ENCODE data around the gene ACTR3. TPM values are rescaled to one million over a fixed set of nuclear protein-coding genes. Genes with fewer than 3 reads are reported as not detected.

The ACTR3 gene
- total RNA-seq, 4 donors from 2014 or later: 94.6 to 127 (median 115) TPM

GRCh38 chr2:113886479-113887008 is 3.3 kb upstream of the ACTR3 start:
- H3K27ac ChIP-seq: peak overlapping the region; percentile 15
- no peak for TF ChIP-seq EP300 (IDR thresholded peaks at IDR 0.05)
- TF ChIP-seq, protein P1, sequence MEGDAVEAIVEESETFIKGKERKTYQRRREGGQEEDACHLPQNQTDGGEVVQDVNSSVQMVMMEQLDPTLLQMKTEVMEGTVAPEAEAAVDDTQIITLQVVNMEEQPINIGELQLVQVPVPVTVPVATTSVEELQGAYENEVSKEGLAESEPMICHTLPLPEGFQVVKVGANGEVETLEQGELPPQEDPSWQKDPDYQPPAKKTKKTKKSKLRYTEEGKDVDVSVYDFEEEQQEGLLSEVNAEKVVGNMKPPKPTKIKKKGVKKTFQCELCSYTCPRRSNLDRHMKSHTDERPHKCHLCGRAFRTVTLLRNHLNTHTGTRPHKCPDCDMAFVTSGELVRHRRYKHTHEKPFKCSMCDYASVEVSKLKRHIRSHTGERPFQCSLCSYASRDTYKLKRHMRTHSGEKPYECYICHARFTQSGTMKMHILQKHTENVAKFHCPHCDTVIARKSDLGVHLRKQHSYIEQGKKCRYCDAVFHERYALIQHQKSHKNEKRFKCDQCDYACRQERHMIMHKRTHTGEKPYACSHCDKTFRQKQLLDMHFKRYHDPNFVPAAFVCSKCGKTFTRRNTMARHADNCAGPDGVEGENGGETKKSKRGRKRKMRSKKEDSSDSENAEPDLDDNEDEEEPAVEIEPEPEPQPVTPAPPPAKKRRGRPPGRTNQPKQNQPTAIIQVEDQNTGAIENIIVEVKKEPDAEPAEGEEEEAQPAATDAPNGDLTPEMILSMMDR (IDR thresholded peaks at IDR 0.05): no peak
- H3K36me3 ChIP-seq: no peaks in the 10 kb centered on the region
- 55% methylated on average over 2 of the region's 2 CpGs for WGBS
- H3K9me3 ChIP-seq: no peaks in the 10 kb centered on the region
- DNase-seq (ENCODE audit: low spot score in 2 of 2): no peak
- no peak overlapping the region for H3K4me3 ChIP-seq
- H3K4me1 ChIP-seq: peaks cover 37% of the 10 kb centered on the region
- no peaks in the 10 kb centered on the region for H3K27me3 ChIP-seq

- DNase-seq (ENCODE audit: low spot score in 2 of 2): no peak
- H3K27ac ChIP-seq: peak overlapping the region; percentile 15
- no peak for TF ChIP-seq POLR2AphosphoS5 (IDR thresholded peaks at IDR 0.05)
- TF ChIP-seq, protein P1 (IDR thresholded peaks at IDR 0.05): no peak
- no peak for TF ChIP-seq POLR2A (IDR thresholded peaks at IDR 0.05)
- no peak for TF ChIP-seq EP300 (IDR thresholded peaks at IDR 0.05)
- no peaks in the 10 kb centered on the region for H3K27me3 ChIP-seq
- 93% methylated on average over 6 of the region's 7 CpGs for WGBS
- H3K9me3 ChIP-seq: no peaks in the 10 kb centered on the region
- H3K36me3 ChIP-seq: no peaks in the 10 kb centered on the region
- H3K4me3 ChIP-seq: no peak overlapping the region
- H3K4me1 ChIP-seq: peaks cover 44% of the 10 kb centered on the region
Measured at GRCh38 chr2:113887009-113887792, 2.7 kb upstream of the ACTR3 start.

DNA sequence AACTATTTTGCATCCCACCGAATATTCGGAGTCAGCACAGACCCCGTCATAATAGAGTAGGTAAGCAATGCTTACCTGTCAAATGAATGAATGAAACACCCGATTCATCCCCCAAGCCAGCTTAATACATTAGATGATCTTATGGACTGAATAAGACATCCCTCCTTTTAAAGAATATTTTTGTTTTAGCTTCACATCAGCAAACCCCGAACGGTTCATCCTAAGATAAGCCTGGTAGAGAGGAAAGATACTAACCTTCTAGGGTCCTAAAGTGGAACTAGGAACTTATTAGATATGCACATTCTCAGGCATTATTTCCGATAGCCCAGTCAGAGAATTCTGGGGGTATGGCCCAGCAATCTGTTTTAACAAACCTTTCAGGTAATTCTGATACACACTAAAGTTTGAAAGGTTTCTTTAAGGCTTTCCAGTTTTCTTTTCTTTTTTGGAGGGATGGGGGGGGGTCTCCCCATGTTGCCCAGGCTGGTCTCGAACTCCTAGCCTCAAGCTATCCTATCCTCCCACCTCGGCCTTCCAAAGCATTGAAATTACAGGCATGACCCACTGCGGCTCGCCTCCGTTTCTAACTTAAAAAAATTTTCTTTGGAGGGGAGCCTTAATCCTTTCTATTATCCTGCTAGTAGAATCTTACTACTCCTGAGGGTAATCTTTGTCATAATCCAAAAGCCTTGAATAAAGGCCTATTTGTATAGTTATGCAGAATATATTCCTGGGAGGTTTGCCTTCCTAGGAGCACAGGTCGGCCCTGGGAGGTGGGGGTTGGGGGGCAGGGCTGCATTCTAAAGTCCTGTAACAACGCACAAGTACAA is 1.0 kb upstream of the ACTR3 start:
- Histone ChIP-seq H3K4me3 (peak overlapping the region; percentile 94), H3K4me1 (peaks cover 60% of the 10 kb centered on the region), H3K9me3 (no peaks in the 10 kb centered on the region), H3K36me3 (no peaks in the 10 kb centered on the region), H3K27ac (peak overlapping the region; percentile 98), H3K27me3 (no peaks in the 10 kb centered on the region)
- TF ChIP-seq EP300 (IDR thresholded peaks at IDR 0.05): no peak
- TF ChIP-seq POLR2AphosphoS5 (IDR thresholded peaks at IDR 0.05): no peak
- no peak for TF ChIP-seq POLR2A (IDR thresholded peaks at IDR 0.05)
- TF ChIP-seq, protein P1 (IDR thresholded peaks at IDR 0.05): no peak
- DNase-seq (ENCODE audit: low spot score in 2 of 2): no peak
- 42% methylated on average over 14 of the region's 14 CpGs for WGBS

- peak; percentile 74 to 84 for DNase-seq (ENCODE audit: low spot score in 2 of 2)
- TF ChIP-seq POLR2AphosphoS5 (IDR thresholded peaks at IDR 0.05): peak in 1 of 3 donors; percentile 13
- no peak for TF ChIP-seq EP300 (IDR thresholded peaks at IDR 0.05)
- TF ChIP-seq, protein P1 (IDR thresholded peaks at IDR 0.05): no peak
- TF ChIP-seq POLR2A (IDR thresholded peaks at IDR 0.05): no peak
- peak overlapping the region; percentile 98 for H3K27ac ChIP-seq
- no peaks in the 10 kb centered on the region for H3K27me3 ChIP-seq
- peaks cover 75% of the 10 kb centered on the region for H3K4me1 ChIP-seq
- peak overlapping the region; percentile 94 for H3K4me3 ChIP-seq
- no peaks in the 10 kb centered on the region for H3K36me3 ChIP-seq
- 0% methylated on average over 8 of the region's 57 CpGs for WGBS
- no peaks in the 10 kb centered on the region for H3K9me3 ChIP-seq
Measured at GRCh38 chr2:113890253-113891235, 655 bp downstream of the ACTR3 start.
